HepG2 (cell line): Measurements from ENCODE around the gene DPY30. TPM values are rescaled to one million over a fixed set of nuclear protein-coding genes. Genes with fewer than 3 reads are reported as not detected.

Experiments
- AHR ChIP-seq: IDR thresholded peaks from 2 replicates; pipeline ENCODE4 v1.6.1; 2018; ENCODE audit warnings: missing genetic modification reagents, missing compliant biosample characterization
- ARID2 ChIP-seq: sonication (generic); formaldehyde crosslinking; IDR thresholded peaks from 2 replicates; pipeline ENCODE4 v1.8.1; 2022; ENCODE audit warnings: mild to moderate bottlenecking, missing genetic modification reagents, borderline replicate concordance
- CEBPG ChIP-seq: IDR thresholded peaks from 2 replicates; pipeline ENCODE4 v1.6.1; 2016
- ELF3 ChIP-seq: IDR thresholded peaks from 2 replicates; pipeline ENCODE4 v1.6.1; 2016; ENCODE audit warnings: missing genetic modification reagents, missing compliant biosample characterization
- GATAD2A ChIP-seq: IDR thresholded peaks from 2 replicates; pipeline ENCODE4 v1.6.1; 2016
- LCORL ChIP-seq, 2 experiments: fragments of 450-650 bp in 1 of 2; sonication (generic) in 1 of 2; formaldehyde crosslinking in 1 of 2; IDR thresholded peaks; 2 replicates each; pipeline versions ENCODE4 v1.5.0 to v1.6.1; 2017 to 2020; ENCODE audit warnings: antibody characterized with exemption in 1 of 2, missing genetic modification reagents in 1 of 2
- NCOA2 ChIP-seq: sonication (generic); formaldehyde crosslinking; IDR thresholded peaks from 2 replicates; pipeline ENCODE4 v1.8.0; 2022; ENCODE audit warnings: inconsistent platforms
- POGZ ChIP-seq: sonication (generic); formaldehyde crosslinking; IDR thresholded peaks from 2 replicates; pipeline ENCODE4 v1.4.0; 2020; ENCODE audit warnings: mild to moderate bottlenecking, missing genetic modification reagents
- SALL1 ChIP-seq: sonication (generic); formaldehyde crosslinking; IDR thresholded peaks from 2 replicates; pipeline ENCODE4 v1.8.0; 2022; ENCODE audit warnings: mild to moderate bottlenecking, missing genetic modification reagents
- SAP130 ChIP-seq: IDR thresholded peaks from 2 replicates; pipeline ENCODE4 v1.6.1; 2016; ENCODE audit warnings: low read depth
- SMC3 ChIP-seq: IDR thresholded peaks from 2 replicates; pipeline ENCODE4 v1.6.1; 2011; ENCODE audit warnings: low read length, improper control_type of control experiment
- SNAPC2 ChIP-seq: sonication (generic); formaldehyde crosslinking; IDR thresholded peaks from 2 replicates; pipeline ENCODE4 v1.8.1; 2022; ENCODE audit warnings: mild to moderate bottlenecking, missing genetic modification reagents
- TAF15 ChIP-seq: fragments of 200-400 bp; formaldehyde crosslinking; IDR thresholded peaks from one replicate; pipeline ENCODE4 v1.6.1; 2018; ENCODE audit warnings: mild to moderate bottlenecking, low read depth, low read length; ENCODE audit not compliant: poor library complexity, severe bottlenecking
- THAP11 ChIP-seq: IDR thresholded peaks from 2 replicates; pipeline ENCODE4 v1.6.1; 2016; ENCODE audit warnings: missing biosample characterization, missing genetic modification reagents
- TP53 ChIP-seq: sonication (generic); formaldehyde crosslinking; conservative IDR thresholded peaks from 2 replicates; pipeline ENCODE4 v1.4.0; 2020; ENCODE audit warnings: missing genetic modification reagents
- ZNF263 ChIP-seq: sonication (generic); formaldehyde crosslinking; IDR thresholded peaks from 2 replicates; pipeline ENCODE4 v1.4.0; 2020; ENCODE audit warnings: missing genetic modification reagents
- ZNF292 ChIP-seq: sonication (generic); formaldehyde crosslinking; IDR thresholded peaks from 2 replicates; pipeline ENCODE4 v1.8.1; 2022; ENCODE audit warnings: mild to moderate bottlenecking, low read depth, missing genetic modification reagents, borderline replicate concordance
- ZNF460 ChIP-seq: sonication (generic); formaldehyde crosslinking; IDR thresholded peaks from 2 replicates; pipeline ENCODE4 v1.5.1; 2020; ENCODE audit warnings: missing genetic modification reagents, mild to moderate bottlenecking, borderline replicate concordance
- polyA plus RNA-seq, 8 experiments: library from polyadenylated mRNA; depleted of rRNA in 3 of 8; stranded (reverse) in 7 of 8; unstranded in 1 of 8; fragments of >200 nt; fragmentation: Illumina TruSeq in 4 of 8; extraction: Trizol in 4 of 8; gene quantifications; 2 replicates each; pipeline versions ENCODE4 v1.2.1 to v1.2.3, GENCODE V29; 2011 to 2016; ENCODE audit warnings: low read depth in 4 of 8, missing spikeins in 1 of 8, mixed read lengths in 1 of 8; ENCODE audit not compliant: insufficient read depth in 1 of 8
- total RNA-seq, 5 experiments: library from RNA; depleted of rRNA; stranded (reverse); fragments of >200 nt; fragmentation: Illumina TruSeq; extraction: Trizol; gene quantifications; 2 replicates each; pipeline ENCODE4 v1.2.3, GENCODE V29; 2016; ENCODE audit warnings: low read depth in 1 of 5
- TF ChIP-seq, protein P1 (sequence below): IDR thresholded peaks from 2 replicates; pipeline ENCODE4 v1.6.1; 2016; ENCODE audit warnings: low read depth
- TF ChIP-seq, protein P2 (sequence below): sonication (generic); formaldehyde crosslinking; conservative IDR thresholded peaks from 2 replicates; pipeline ENCODE4 v1.4.0; 2020; ENCODE audit warnings: missing genetic modification reagents
- TF ChIP-seq, protein P3 (sequence below): sonication (generic); formaldehyde crosslinking; IDR thresholded peaks from 2 replicates; pipeline ENCODE4 v1.4.0; 2020; ENCODE audit warnings: missing genetic modification reagents, low read depth, mild to moderate bottlenecking, borderline replicate concordance
- TF ChIP-seq, protein P4 (sequence below): sonication (generic); formaldehyde crosslinking; IDR thresholded peaks from 2 replicates; pipeline ENCODE4 v1.5.0; 2020; ENCODE audit warnings: mild to moderate bottlenecking, missing genetic modification reagents, borderline replicate concordance
- TF ChIP-seq, protein P5 (sequence below): IDR thresholded peaks from 2 replicates; pipeline ENCODE4 v1.6.1; 2016; ENCODE audit warnings: mild to moderate bottlenecking

DPY30 gene
- total and polyA plus RNA-seq, 2 of the 13 experiments (the other 11 are each of a cell fraction or from before 2014, with no cell fraction given): 98.1 to 118 TPM

DNA sequence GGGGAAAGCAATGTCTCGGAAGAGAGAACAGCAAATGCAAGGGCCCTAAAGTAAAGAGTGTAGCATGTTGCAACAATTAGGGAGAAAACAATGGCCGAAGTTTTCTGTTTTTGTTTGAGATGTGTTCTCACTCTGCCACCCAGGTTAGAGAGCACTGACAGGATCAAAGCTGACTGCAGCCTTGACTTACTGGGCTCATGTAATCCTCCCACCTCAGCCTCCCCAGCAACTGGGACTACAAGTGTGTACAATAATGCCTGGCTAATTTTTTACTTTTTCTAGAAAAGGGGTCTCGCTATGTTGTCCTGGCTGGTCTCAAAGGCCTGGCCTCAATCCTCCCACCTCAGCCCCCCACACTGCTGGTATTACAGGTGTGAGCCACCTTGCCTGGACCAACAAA, 52.7 kb downstream of the DPY30 start (continued):
- TF ChIP-seq, protein P1, sequence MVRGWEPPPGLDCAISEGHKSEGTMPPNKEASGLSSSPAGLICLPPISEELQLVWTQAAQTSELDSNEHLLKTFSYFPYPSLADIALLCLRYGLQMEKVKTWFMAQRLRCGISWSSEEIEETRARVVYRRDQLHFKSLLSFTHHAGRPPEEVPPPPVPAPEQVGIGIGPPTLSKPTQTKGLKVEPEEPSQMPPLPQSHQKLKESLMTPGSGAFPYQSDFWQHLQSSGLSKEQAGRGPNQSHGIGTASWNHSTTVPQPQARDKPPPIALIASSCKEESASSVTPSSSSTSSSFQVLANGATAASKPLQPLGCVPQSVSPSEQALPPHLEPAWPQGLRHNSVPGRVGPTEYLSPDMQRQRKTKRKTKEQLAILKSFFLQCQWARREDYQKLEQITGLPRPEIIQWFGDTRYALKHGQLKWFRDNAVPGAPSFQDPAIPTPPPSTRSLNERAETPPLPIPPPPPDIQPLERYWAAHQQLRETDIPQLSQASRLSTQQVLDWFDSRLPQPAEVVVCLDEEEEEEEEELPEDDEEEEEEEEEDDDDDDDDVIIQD (CRISPR knock-in tag): peak; percentile 43; the same call in 1 of the 2 replicates
- TF ChIP-seq SAP130 (CRISPR knock-in tag) (peak; percentile 24; the same call in 1 of the 2 replicates), SNAPC2 (no peak), TAF15 (no peak), AHR (CRISPR knock-in tag) (no peak), LCORL (IDR thresholded peaks at IDR 0.05) (no peak), LCORL (CRISPR knock-in tag; IDR thresholded peaks at IDR 0.05) (peak; percentile 44; the same call in 1 of the 2 replicates), POGZ (CRISPR knock-in tag) (peak; percentile 80), ARID2 (CRISPR knock-in tag) (no peak), TP53 (CRISPR knock-in tag) (no peak), CEBPG (peak; percentile 46; the same call in 1 of the 2 replicates), SALL1 (CRISPR knock-in tag) (peak; percentile 40; the same call in 1 of the 2 replicates), ELF3 (CRISPR knock-in tag) (no peak), THAP11 (CRISPR knock-in tag) (0 out of 2 replicates have a peak, but pooled peaks have one; percentile 34), ZNF263 (CRISPR knock-in tag) (peak; percentile 90), SMC3 (peak; percentile 19; the same call in 1 of the 2 replicates), NCOA2 (0 out of 2 replicates have a peak, but pooled peaks have one; percentile 4), ZNF460 (CRISPR knock-in tag) (no peak; the same call in 1 of the 2 replicates), GATAD2A (CRISPR knock-in tag) (peak; percentile 32; the same call in 1 of the 2 replicates), ZNF292 (CRISPR knock-in tag) (peak; percentile 58; the same call in 1 of the 2 replicates)
- TF ChIP-seq, protein P2, sequence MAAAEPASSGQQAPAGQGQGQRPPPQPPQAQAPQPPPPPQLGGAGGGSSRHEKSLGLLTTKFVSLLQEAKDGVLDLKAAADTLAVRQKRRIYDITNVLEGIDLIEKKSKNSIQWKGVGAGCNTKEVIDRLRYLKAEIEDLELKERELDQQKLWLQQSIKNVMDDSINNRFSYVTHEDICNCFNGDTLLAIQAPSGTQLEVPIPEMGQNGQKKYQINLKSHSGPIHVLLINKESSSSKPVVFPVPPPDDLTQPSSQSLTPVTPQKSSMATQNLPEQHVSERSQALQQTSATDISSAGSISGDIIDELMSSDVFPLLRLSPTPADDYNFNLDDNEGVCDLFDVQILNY: no peak
- TF ChIP-seq, protein P3, sequence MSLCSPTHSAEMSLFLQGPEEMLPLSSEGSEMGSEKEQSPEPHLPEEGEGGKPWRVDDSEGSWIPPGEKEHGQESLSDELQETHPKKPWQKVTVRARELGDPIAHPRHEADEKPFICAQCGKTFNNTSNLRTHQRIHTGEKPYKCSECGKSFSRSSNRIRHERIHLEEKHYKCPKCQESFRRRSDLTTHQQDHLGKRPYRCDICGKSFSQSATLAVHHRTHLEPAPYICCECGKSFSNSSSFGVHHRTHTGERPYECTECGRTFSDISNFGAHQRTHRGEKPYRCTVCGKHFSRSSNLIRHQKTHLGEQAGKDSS (CRISPR knock-in tag): peak; percentile 69; the same call in 1 of the 2 replicates
- TF ChIP-seq, protein P4, sequence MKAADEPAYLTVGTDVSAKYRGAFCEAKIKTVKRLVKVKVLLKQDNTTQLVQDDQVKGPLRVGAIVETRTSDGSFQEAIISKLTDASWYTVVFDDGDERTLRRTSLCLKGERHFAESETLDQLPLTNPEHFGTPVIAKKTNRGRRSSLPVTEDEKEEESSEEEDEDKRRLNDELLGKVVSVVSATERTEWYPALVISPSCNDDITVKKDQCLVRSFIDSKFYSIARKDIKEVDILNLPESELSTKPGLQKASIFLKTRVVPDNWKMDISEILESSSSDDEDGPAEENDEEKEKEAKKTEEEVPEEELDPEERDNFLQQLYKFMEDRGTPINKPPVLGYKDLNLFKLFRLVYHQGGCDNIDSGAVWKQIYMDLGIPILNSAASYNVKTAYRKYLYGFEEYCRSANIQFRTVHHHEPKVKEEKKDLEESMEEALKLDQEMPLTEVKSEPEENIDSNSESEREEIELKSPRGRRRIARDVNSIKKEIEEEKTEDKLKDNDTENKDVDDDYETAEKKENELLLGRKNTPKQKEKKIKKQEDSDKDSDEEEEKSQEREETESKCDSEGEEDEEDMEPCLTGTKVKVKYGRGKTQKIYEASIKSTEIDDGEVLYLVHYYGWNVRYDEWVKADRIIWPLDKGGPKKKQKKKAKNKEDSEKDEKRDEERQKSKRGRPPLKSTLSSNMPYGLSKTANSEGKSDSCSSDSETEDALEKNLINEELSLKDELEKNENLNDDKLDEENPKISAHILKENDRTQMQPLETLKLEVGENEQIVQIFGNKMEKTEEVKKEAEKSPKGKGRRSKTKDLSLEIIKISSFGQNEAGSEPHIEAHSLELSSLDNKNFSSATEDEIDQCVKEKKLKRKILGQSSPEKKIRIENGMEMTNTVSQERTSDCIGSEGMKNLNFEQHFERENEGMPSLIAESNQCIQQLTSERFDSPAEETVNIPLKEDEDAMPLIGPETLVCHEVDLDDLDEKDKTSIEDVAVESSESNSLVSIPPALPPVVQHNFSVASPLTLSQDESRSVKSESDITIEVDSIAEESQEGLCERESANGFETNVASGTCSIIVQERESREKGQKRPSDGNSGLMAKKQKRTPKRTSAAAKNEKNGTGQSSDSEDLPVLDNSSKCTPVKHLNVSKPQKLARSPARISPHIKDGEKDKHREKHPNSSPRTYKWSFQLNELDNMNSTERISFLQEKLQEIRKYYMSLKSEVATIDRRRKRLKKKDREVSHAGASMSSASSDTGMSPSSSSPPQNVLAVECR (CRISPR knock-in tag): peak; percentile 29; the same call in 1 of the 2 replicates
- TF ChIP-seq, protein P5, sequence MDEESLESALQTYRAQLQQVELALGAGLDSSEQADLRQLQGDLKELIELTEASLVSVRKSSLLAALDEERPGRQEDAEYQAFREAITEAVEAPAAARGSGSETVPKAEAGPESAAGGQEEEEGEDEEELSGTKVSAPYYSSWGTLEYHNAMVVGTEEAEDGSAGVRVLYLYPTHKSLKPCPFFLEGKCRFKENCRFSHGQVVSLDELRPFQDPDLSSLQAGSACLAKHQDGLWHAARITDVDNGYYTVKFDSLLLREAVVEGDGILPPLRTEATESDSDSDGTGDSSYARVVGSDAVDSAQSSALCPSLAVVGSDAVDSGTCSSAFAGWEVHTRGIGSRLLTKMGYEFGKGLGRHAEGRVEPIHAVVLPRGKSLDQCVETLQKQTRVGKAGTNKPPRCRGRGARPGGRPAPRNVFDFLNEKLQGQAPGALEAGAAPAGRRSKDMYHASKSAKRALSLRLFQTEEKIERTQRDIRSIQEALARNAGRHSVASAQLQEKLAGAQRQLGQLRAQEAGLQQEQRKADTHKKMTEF (CRISPR knock-in tag): peak; percentile 25; the same call in 1 of the 2 replicates
